Stimulated activated CD4-positive, alpha-beta T cell treated with anti-CD3 and anti-CD28 coated beads, Interleukin-15, amount 100 ng/mL, for 48 hours (primary cell): Measurements from ENCODE around the gene ST13.
"Not testable (repeated sequence)": the region's sequence is repeated elsewhere in the genome, so short reads cannot be mapped to it uniquely, and the experiment has no call there.

ENCODE experiments used
- DNase-seq, 2 donors: peaks; one replicate each; pipeline ENCODE4 v3.0.0-alpha.2; 2020; ENCODE audit warnings: low read depth in 2 of 2

The ST13 gene

DNA sequence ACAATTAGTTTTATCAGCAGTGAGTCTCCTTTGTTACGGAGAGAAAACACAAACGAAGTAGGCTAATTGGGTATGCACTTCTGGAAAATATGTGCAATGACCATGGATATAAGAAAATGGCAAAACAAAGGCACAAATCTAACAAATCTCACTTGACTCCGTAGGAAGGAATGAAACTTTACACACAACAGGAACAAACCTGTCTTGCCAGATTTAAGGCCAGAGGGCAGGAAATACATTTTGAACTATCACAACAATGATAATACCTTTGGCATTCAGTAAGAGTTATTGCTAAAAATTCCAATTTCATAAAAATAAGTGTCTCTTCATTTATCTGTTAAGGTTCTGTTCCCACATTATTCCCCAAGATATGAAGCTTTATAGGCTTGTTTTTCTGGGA lies 73.9 kb downstream of the ST13 start:
- DNase-seq = no peak

DNA sequence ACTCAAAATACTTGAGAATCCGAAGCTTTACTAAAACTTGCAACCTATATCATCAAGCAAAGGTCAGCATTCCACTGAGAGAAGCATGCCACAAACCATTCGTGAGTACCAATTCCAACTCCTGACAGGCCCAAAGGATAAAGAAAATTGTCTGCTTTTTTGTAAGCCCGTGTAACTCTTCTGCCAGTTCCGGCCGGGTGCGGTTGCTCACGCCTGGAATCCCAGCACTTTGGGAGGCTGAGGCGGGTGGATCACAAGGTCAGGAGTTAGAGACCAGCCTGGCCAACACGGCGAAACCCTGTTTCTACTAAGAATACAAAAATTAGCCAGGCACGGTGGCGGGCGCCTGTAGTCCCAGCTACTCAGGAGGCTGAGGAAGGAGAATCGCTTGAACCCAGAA lies 74.7 kb downstream of the ST13 start:
- not testable (repeated sequence) for DNase-seq
